GM23338 (cell line): ENCODE data around the gene AFF3. TPM values are rescaled to one million over a fixed set of nuclear protein-coding genes. Genes with fewer than 3 reads are reported as not detected.

ENCODE experiments used
- ATAC-seq: fragments of 200-7000 bp; cut with Tn5 transposase; 3 replicates; pipeline ENCODE4 v1.9.1; 2020
- DNase-seq: peaks from one replicate; pipeline ENCODE4 v3.0.0-alpha.2; 2015; ENCODE audit warnings: low spot score
- H2AFZ ChIP-seq: fragments of 200-600 bp; sonication (generic); 2 replicates; pipeline ENCODE4 v1.8.0; 2016; ENCODE audit warnings: antibody characterized with exemption, mild to moderate bottlenecking, moderate library complexity
- H3F3A ChIP-seq: fragments of 200-600 bp; sonication (generic); replicated peaks from 2 replicates; pipeline ENCODE4 v1.8.0; 2017; ENCODE audit warnings: antibody characterized with exemption, mixed run types, low read depth
- H3K27ac ChIP-seq: fragments of 200-600 bp; sonication (generic); 2 replicates; pipeline ENCODE4 v1.6.1; 2016; ENCODE audit warnings: low read depth
- H3K27me3 ChIP-seq: fragments of 200-600 bp; sonication (generic); 2 replicates; pipeline ENCODE4 v1.8.0; 2016; ENCODE audit warnings: mild to moderate bottlenecking, mixed run types, moderate library complexity; ENCODE audit not compliant: insufficient read depth
- H3K36me3 ChIP-seq: fragments of 200-600 bp; sonication (generic); 2 replicates; pipeline ENCODE4 v1.8.0; 2016; ENCODE audit warnings: mild to moderate bottlenecking; ENCODE audit not compliant: insufficient read depth
- H3K4me1 ChIP-seq: fragments of 200-600 bp; sonication (generic); 2 replicates; pipeline ENCODE4 v1.8.0; 2016; ENCODE audit warnings: mild to moderate bottlenecking, moderate library complexity; ENCODE audit not compliant: insufficient read depth
- H3K4me2 ChIP-seq: fragments of 200-600 bp; sonication (generic); 2 replicates; pipeline ENCODE4 v1.7.1; 2017; ENCODE audit warnings: mixed run types
- H3K4me3 ChIP-seq: fragments of 200-600 bp; sonication (generic); 2 replicates; pipeline ENCODE4 v1.6.1; 2016; ENCODE audit warnings: mixed run types
- H3K79me2 ChIP-seq: fragments of 200-600 bp; sonication (generic); replicated peaks from 2 replicates; pipeline ENCODE4 v1.8.0; 2017; ENCODE audit warnings: mild to moderate bottlenecking; ENCODE audit not compliant: insufficient read depth
- H3K9me2 ChIP-seq: fragments of 200-600 bp; sonication (generic); 2 replicates; pipeline ENCODE4 v1.8.0; 2017; ENCODE audit not compliant: insufficient read depth
- H4K20me1 ChIP-seq: fragments of 200-600 bp; sonication (generic); replicated peaks from 2 replicates; pipeline ENCODE4 v1.8.0; 2017; ENCODE audit warnings: mild to moderate bottlenecking; ENCODE audit not compliant: insufficient read depth
- H3K27ac Mint-ChIP-seq: 2 replicates; pipeline ENCODE4 v1.8.0; 2020; ENCODE audit warnings: inconsistent platforms, mild to moderate bottlenecking, moderate library complexity, mixed read lengths
- H3K27me3 Mint-ChIP-seq: 3 replicates; pipeline ENCODE4 v1.8.0; 2022; ENCODE audit warnings: low read depth, mild to moderate bottlenecking, moderate library complexity, mixed read lengths, inconsistent platforms; ENCODE audit not compliant: insufficient read depth, poor library complexity
- H3K36me3 Mint-ChIP-seq: 3 replicates; pipeline ENCODE4 v1.8.0; 2021; ENCODE audit warnings: low read depth, mild to moderate bottlenecking, inconsistent platforms, moderate library complexity, mixed read lengths
- H3K4me1 Mint-ChIP-seq: 3 replicates; pipeline ENCODE4 v1.8.0; 2020; ENCODE audit warnings: mild to moderate bottlenecking, inconsistent platforms, mixed read lengths
- H3K4me3 Mint-ChIP-seq: 3 replicates; pipeline ENCODE4 v1.8.0; 2021; ENCODE audit warnings: moderate library complexity, mild to moderate bottlenecking, inconsistent platforms, mixed read lengths
- H3K9me3 Mint-ChIP-seq: 3 replicates; pipeline ENCODE4 v1.8.0; 2020; ENCODE audit warnings: moderate library complexity, mild to moderate bottlenecking, inconsistent platforms, mixed read lengths
- CREB1 ChIP-seq: fragments of 250-450 bp; sonication (Bioruptor Pico); IDR thresholded peaks from 2 replicates; pipeline ENCODE4 v1.5.0; 2020; ENCODE audit warnings: low read depth, mild to moderate bottlenecking, moderate library complexity
- EZH2 ChIP-seq: fragments of 200-600 bp; sonication (generic); IDR thresholded peaks from one replicate; pipeline ENCODE4 v1.8.0; 2017; ENCODE audit warnings: antibody characterized with exemption, mild to moderate bottlenecking, low read depth; ENCODE audit not compliant: unreplicated experiment
- EZH2phosphoT487 ChIP-seq: fragments of 200-600 bp; sonication (generic); IDR thresholded peaks from one replicate; pipeline ENCODE4 v1.8.1; 2018; ENCODE audit warnings: antibody characterized with exemption; ENCODE audit not compliant: unreplicated experiment
- JUNB ChIP-seq: IDR thresholded peaks from one replicate; pipeline ENCODE4 v1.6.1; 2016; ENCODE audit warnings: antibody characterized with exemption; ENCODE audit not compliant: unreplicated experiment
- NANOG ChIP-seq: IDR thresholded peaks from 2 replicates; pipeline ENCODE4 v1.6.1; 2016; ENCODE audit warnings: antibody characterized with exemption, borderline replicate concordance
- POLR2AphosphoS5 ChIP-seq: IDR thresholded peaks from 2 replicates; pipeline ENCODE4 v1.6.1; 2016; ENCODE audit warnings: antibody characterized with exemption, low read depth
- STAT1 ChIP-seq: IDR thresholded peaks from one replicate; pipeline ENCODE4 v1.6.1; 2016; ENCODE audit warnings: antibody characterized with exemption; ENCODE audit not compliant: unreplicated experiment
- ZNF331 ChIP-seq: fragments of 250-450 bp; sonication (Bioruptor Pico); IDR thresholded peaks from 2 replicates; pipeline ENCODE4 v1.5.0; 2020; ENCODE audit warnings: low read depth, mild to moderate bottlenecking, moderate library complexity
- polyA plus RNA-seq: library from polyadenylated mRNA; unstranded; fragments of >200 nt; fragmentation: Nextera tagmentation; extraction: Ambion mirVana; gene quantifications from 2 replicates; pipeline ENCODE4 v1.2.1, GENCODE V29; 2016
- total RNA-seq: library from RNA; depleted of rRNA; stranded (reverse); fragments of >200 nt; shearing (Covaris generic); gene quantifications from 2 replicates; pipeline ENCODE4 v1.2.3, GENCODE V29; 2014
- TF ChIP-seq, protein P1 (sequence below), 2 experiments: fragments of 200-600 bp in 1 of 2; sonication (generic) in 1 of 2; conservative IDR thresholded peaks; 2 replicates each; pipeline versions ENCODE4 v1.5.1 to v1.6.1; 2016 to 2017; ENCODE audit warnings: antibody characterized with exemption in 2 of 2, low read depth in 2 of 2, mild to moderate bottlenecking in 2 of 2, moderate library complexity in 1 of 2
- TF ChIP-seq, protein P2 (sequence below): IDR thresholded peaks from 2 replicates; pipeline ENCODE4 v1.6.1; 2016; ENCODE audit warnings: antibody characterized with exemption
- TF ChIP-seq, protein P3 (sequence below): fragments of 250-450 bp; sonication (Bioruptor Pico); IDR thresholded peaks from 2 replicates; pipeline ENCODE4 v1.5.0; 2020; ENCODE audit warnings: mild to moderate bottlenecking, moderate library complexity

AFF3 gene
- total and polyA plus RNA-seq, 2 experiments from 2014 or later: 0.73 to 1.4 TPM

DNA sequence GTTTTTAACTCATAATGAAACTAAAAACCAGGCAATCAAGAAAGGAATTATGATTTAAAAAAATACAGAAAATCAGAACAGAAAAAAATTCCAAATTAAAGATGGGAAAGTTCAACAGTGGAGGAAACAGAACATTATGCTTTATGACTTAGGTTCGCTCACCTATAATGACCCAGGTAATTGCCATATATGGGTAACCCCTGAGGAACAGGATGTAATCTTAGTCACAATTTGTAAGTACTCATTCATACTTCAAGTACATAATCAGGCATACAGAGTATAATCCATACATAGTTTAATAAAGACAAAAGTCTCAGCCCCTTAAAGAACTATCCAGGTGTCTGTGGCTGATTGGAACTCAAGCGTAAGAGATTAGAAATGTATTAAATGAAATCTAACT lies 159.6 kb downstream of the AFF3 start:
- Histone ChIP-seq H3K9me2 (0 out of 2 replicates have a peak, but pooled peaks cover 2% of the 10 kb centered on the region), H3K27me3 (no peaks in the 10 kb centered on the region), H3K36me3 (no peaks in the 10 kb centered on the region), H3F3A (no peaks in the 10 kb centered on the region), H3K79me2 (no peaks in the 10 kb centered on the region), H2AFZ (no peak overlapping the region), H3K4me1 (no peaks in the 10 kb centered on the region), H4K20me1 (no peaks in the 10 kb centered on the region), H3K4me3 (no peak overlapping the region), H3K27ac (no peak overlapping the region), H3K4me2 (no peak overlapping the region)
- DNase-seq (no peak), ATAC-seq (no peak)
- Mint-ChIP-seq H3K27me3 (peaks cover 3% of the 10 kb centered on the region), H3K27ac (no peak overlapping the region), H3K4me3 (no peak overlapping the region), H3K9me3 (no peaks in the 10 kb centered on the region), H3K4me1 (peaks cover 4% of the 10 kb centered on the region; the same call in 1 of the 3 replicates), H3K36me3 (no peaks in the 10 kb centered on the region)
- no peak for TF ChIP-seq ZNF331 (CRISPR knock-in tag)
- TF ChIP-seq EZH2: no peak
- TF ChIP-seq, protein P1, sequence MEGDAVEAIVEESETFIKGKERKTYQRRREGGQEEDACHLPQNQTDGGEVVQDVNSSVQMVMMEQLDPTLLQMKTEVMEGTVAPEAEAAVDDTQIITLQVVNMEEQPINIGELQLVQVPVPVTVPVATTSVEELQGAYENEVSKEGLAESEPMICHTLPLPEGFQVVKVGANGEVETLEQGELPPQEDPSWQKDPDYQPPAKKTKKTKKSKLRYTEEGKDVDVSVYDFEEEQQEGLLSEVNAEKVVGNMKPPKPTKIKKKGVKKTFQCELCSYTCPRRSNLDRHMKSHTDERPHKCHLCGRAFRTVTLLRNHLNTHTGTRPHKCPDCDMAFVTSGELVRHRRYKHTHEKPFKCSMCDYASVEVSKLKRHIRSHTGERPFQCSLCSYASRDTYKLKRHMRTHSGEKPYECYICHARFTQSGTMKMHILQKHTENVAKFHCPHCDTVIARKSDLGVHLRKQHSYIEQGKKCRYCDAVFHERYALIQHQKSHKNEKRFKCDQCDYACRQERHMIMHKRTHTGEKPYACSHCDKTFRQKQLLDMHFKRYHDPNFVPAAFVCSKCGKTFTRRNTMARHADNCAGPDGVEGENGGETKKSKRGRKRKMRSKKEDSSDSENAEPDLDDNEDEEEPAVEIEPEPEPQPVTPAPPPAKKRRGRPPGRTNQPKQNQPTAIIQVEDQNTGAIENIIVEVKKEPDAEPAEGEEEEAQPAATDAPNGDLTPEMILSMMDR (conservative IDR thresholded peaks at IDR 0.05; ENCODE audit: low read depth in 2 of 2): no peak
- TF ChIP-seq EZH2phosphoT487: no peak
- TF ChIP-seq NANOG: no peak
- TF ChIP-seq POLR2AphosphoS5: no peak
- TF ChIP-seq, protein P2, sequence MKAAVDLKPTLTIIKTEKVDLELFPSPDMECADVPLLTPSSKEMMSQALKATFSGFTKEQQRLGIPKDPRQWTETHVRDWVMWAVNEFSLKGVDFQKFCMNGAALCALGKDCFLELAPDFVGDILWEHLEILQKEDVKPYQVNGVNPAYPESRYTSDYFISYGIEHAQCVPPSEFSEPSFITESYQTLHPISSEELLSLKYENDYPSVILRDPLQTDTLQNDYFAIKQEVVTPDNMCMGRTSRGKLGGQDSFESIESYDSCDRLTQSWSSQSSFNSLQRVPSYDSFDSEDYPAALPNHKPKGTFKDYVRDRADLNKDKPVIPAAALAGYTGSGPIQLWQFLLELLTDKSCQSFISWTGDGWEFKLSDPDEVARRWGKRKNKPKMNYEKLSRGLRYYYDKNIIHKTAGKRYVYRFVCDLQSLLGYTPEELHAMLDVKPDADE: no peak
- TF ChIP-seq STAT1: no peak
- no peak for TF ChIP-seq CREB1 (CRISPR knock-in tag)
- no peak for TF ChIP-seq JUNB
- TF ChIP-seq, protein P3, sequence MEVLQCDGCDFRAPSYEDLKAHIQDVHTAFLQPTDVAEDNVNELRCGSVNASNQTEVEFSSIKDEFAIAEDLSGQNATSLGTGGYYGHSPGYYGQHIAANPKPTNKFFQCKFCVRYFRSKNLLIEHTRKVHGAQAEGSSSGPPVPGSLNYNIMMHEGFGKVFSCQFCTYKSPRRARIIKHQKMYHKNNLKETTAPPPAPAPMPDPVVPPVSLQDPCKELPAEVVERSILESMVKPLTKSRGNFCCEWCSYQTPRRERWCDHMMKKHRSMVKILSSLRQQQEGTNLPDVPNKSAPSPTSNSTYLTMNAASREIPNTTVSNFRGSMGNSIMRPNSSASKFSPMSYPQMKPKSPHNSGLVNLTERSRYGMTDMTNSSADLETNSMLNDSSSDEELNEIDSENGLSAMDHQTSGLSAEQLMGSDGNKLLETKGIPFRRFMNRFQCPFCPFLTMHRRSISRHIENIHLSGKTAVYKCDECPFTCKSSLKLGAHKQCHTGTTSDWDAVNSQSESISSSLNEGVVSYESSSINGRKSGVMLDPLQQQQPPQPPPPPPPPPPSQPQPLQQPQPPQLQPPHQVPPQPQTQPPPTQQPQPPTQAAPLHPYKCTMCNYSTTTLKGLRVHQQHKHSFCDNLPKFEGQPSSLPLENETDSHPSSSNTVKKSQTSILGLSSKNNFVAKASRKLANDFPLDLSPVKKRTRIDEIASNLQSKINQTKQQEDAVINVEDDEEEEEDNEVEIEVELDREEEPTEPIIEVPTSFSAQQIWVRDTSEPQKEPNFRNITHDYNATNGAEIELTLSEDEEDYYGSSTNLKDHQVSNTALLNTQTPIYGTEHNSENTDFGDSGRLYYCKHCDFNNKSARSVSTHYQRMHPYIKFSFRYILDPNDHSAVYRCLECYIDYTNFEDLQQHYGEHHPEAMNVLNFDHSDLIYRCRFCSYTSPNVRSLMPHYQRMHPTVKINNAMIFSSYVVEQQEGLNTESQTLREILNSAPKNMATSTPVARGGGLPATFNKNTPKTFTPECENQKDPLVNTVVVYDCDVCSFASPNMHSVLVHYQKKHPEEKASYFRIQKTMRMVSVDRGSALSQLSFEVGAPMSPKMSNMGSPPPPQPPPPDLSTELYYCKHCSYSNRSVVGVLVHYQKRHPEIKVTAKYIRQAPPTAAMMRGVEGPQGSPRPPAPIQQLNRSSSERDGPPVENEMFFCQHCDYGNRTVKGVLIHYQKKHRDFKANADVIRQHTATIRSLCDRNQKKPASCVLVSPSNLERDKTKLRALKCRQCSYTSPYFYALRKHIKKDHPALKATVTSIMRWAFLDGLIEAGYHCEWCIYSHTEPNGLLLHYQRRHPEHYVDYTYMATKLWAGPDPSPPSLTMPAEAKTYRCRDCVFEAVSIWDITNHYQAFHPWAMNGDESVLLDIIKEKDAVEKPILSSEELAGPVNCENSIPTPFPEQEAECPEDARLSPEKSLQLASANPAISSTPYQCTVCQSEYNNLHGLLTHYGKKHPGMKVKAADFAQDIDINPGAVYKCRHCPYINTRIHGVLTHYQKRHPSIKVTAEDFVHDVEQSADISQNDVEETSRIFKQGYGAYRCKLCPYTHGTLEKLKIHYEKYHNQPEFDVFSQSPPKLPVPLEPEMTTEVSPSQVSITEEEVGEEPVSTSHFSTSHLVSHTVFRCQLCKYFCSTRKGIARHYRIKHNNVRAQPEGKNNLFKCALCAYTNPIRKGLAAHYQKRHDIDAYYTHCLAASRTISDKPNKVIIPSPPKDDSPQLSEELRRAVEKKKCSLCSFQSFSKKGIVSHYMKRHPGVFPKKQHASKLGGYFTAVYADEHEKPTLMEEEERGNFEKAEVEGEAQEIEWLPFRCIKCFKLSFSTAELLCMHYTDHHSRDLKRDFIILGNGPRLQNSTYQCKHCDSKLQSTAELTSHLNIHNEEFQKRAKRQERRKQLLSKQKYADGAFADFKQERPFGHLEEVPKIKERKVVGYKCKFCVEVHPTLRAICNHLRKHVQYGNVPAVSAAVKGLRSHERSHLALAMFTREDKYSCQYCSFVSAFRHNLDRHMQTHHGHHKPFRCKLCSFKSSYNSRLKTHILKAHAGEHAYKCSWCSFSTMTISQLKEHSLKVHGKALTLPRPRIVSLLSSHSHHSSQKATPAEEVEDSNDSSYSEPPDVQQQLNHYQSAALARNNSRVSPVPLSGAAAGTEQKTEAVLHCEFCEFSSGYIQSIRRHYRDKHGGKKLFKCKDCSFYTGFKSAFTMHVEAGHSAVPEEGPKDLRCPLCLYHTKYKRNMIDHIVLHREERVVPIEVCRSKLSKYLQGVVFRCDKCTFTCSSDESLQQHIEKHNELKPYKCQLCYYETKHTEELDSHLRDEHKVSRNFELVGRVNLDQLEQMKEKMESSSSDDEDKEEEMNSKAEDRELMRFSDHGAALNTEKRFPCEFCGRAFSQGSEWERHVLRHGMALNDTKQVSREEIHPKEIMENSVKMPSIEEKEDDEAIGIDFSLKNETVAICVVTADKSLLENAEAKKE (CRISPR knock-in tag): no peak
